Endothelial cell of hepatic sinusoid (primary cell): ENCODE measurements around the gene RYR3.

ENCODE experiments used
- in situ Hi-C: cut with HindIII; loops from 2 replicates; pipeline ENCODE4 v1.10.0; 2017; ENCODE audit warnings: low sequenced_read_pairs

RYR3 gene

GRCh38 chr15:33679061-33679460 is 368.3 kb downstream of the RYR3 start:
- in situ Hi-C loops, result no loop called here

GRCh38 chr15:33680336-33680735 is 369.6 kb downstream of the RYR3 start:
- in situ Hi-C loops, result no loop called here

- in situ Hi-C loops, result no loop called here
These were observed 382.5 kb downstream of the RYR3 start for GRCh38 chr15:33693166-33693800.

GRCh38 chr15:33698126-33698525 is 387.4 kb downstream of the RYR3 start:
- in situ Hi-C loops, result no loop called here

- in situ Hi-C loops, result no loop called here
These were observed 388.4 kb downstream of the RYR3 start for GRCh38 chr15:33699145-33699544.

- in situ Hi-C loops, result no loop called here
These were observed 389.1 kb downstream of the RYR3 start for GRCh38 chr15:33699691-33700447.

- in situ Hi-C loops, result no loop called here
These were observed 390.0 kb downstream of the RYR3 start for GRCh38 chr15:33700695-33701303.

- in situ Hi-C loops, result no loop called here
These were observed 390.5 kb downstream of the RYR3 start for GRCh38 chr15:33701304-33701696.

GRCh38 chr15:33706173-33706572 is 395.4 kb downstream of the RYR3 start:
- in situ Hi-C loops, result no loop called here

GRCh38 chr15:33710748-33711147 is 400.0 kb downstream of the RYR3 start:
- in situ Hi-C loops, result no loop called here

GRCh38 chr15:33716025-33716424 is 405.3 kb downstream of the RYR3 start:
- in situ Hi-C loops, result no loop called here

- in situ Hi-C loops, result no loop called here
These were observed 410.2 kb downstream of the RYR3 start for GRCh38 chr15:33720952-33721351.

- in situ Hi-C loops, result no loop called here
These were observed 411.4 kb downstream of the RYR3 start for GRCh38 chr15:33722005-33722672.

GRCh38 chr15:33722673-33723015 is 411.9 kb downstream of the RYR3 start:
- in situ Hi-C loops, result no loop called here

GRCh38 chr15:33724321-33725036 is 413.7 kb downstream of the RYR3 start:
- in situ Hi-C loops, result no loop called here

GRCh38 chr15:33729653-33730052 is 418.9 kb downstream of the RYR3 start:
- in situ Hi-C loops, result no loop called here

GRCh38 chr15:33730815-33731214 is 420.0 kb downstream of the RYR3 start:
- in situ Hi-C loops, result no loop called here

GRCh38 chr15:33735143-33735542 is 424.4 kb downstream of the RYR3 start:
- in situ Hi-C loops, result no loop called here

GRCh38 chr15:33735637-33736247 is 425.0 kb downstream of the RYR3 start:
- in situ Hi-C loops, result no loop called here

GRCh38 chr15:33737687-33738601 is 427.2 kb downstream of the RYR3 start:
- in situ Hi-C loops, result no loop called here
